NCI-H1694 treated with DMSO at 0.1 percent for 48 hours (cell line): Measurements from ENCODE around the gene COL5A1.
"Not testable (repeated sequence)": the region's sequence is repeated elsewhere in the genome, so short reads cannot be mapped to it uniquely, and the experiment has no call there.

Experiments used
- DNase-seq: peaks from one replicate; lab custom pipeline; 2025; lab: John Stamatoyannopoulos, UW

COL5A1 gene

DNA sequence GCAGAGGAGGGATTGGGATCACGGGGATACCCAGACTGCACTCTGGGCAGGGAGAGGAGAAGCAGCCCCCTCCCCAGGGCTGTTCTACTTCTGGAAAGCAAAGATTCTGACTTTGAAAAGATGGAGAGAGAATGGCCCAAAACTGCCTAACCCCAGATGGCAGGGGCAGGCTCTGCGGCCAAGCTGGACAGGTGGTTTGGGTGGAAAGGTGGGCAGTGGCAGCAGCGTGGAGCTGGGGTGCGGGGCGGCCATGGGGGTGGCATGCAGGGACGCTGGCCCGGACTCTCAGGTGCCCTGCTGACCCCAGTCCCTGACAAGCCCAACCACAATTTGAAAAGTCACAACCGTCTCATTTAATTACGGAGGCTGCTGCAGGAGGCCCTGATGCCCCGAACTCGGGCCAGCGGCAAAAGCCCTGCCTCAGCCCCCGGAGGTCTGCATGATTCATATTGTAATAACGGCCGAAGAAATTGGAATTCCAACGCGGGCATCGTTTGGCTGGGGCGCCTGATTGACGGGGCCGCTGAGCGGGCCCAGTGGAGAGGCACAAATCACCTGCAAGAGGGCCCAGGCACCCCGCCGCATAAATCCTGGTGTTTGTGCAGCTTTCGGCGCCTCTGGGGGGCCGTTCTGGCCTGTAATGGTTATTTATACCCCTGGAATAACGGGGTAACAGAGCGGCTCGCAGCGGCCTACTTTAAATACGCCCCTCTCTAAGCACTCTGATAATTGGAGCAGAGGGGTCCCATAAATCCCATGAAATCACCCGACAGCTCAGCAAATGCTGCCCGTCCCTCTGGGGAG, 197.2 kb downstream of the COL5A1 start:
- DNase-seq = no peak

DNA sequence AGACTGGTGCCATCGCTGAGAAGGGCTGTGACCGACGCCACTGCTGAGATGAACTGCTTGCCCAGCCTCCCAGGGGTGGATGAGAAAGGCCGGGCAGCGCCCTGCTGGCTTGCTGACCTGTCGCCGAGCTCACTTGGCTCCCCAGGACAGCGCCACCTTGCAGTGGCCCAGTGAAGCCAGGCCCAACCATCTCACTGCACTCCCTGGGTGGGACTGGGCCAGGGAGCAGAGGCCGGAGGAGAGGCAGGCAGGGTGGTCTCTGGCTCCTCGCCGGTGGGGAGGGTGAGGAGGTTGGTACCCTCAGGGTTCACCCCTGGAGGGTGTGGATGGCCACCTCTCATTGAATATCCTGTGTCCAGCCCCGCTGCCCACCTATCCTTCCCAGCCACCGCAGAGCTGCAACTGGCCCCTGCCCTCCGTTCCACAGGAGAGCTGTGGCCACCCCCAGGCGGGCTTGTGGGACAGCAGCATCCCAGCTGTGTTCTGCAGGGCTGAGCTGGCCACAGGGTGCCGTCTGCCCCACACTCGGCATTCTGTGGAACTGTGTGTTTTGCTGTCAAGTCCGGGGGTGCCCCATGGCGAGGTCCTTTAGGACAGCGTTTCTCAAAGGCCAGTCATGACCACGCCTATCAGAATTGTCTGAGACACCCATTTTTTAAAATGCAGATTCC, 198.0 kb downstream of the COL5A1 start:
- no peak for DNase-seq

GRCh38 chr9:134840511-134840910, 198.9 kb downstream of the COL5A1 start:
- no peak for DNase-seq

DNA sequence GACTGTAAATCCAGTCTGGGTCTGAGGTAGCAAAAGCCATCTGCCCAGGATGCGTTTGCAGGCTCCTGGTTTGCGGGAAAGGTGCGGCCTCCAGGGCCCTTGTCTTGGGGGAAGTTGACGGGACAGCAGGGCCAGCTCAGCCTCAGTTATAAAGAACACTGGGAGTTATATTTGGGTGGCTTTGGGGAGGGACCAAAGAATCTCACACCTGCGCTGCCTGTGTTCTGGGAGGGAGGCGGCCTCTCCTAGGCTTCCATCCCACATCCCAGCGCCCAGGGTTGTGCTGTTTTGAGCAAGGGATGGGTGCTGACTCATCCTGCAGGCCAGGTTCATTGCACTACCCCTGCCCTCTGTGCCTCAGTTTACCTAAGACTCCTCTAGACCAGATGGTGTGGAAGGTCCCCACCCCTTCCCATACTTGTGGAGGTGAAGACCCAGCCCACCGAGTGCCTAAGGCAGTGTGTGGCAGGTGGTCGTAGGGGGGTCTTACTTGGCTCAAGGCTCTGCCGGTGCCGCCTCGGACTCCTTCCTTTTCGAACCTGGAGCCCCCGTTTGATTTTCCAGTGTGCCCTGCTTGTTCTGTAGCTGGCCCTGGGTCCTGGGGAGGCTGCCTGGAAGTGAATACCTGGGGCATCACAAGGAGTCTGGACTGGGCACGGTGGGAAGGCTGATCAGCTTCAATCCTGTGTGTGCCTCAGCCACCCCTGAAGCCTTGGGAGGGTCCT, 199.7 kb downstream of the COL5A1 start:
- DNase-seq = no peak

DNA sequence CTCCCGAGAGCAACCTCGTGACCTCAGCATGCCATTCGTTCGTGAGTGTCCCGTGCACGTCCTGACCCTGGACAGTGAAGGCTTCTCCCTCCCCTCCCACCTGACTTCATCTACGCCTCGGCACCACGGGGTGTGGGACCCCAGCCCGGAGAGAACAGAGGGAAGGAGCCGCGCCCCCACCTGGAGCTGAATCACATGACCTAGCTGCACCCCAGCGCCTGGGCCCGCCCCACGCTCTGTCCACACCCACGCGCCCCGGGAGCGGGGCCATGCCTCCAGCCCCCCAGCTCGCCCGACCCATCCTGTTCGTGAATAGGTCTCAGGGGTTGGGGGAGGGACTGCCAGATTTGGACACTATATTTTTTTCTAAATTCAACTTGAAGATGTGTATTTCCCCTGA, 200.7 kb downstream of the COL5A1 start:
- no peak for DNase-seq

- DNase-seq = no peak
These were observed 202.1 kb downstream of the COL5A1 start for GRCh38 chr9:134843740-134844139.

- no peak for DNase-seq
These were observed 203.2 kb downstream of the COL5A1 start for GRCh38 chr9:134844821-134845220.

DNA sequence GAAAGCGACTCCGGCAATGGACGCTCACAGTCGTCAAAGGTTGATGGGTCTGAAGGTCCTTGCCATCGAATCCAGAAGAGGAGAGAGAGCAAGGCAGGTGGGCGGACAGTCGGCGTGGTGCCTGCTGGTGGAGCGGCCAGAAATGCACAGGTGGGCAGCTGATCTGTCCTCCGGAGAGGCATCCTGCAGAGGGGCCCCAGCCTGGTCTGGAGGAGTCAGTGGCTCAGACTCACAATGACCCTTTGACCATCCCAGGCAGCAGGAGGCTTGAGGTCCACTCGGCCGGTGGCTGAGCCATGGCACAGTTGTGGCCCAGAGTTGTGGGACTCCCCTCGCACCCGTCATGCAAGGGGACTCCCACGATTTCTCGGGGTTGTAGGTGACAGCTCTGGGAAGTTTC, 204.6 kb downstream of the COL5A1 start:
- no peak for DNase-seq

GRCh38 chr9:134846699-134847098, 205.1 kb downstream of the COL5A1 start:
- DNase-seq = no peak

DNA sequence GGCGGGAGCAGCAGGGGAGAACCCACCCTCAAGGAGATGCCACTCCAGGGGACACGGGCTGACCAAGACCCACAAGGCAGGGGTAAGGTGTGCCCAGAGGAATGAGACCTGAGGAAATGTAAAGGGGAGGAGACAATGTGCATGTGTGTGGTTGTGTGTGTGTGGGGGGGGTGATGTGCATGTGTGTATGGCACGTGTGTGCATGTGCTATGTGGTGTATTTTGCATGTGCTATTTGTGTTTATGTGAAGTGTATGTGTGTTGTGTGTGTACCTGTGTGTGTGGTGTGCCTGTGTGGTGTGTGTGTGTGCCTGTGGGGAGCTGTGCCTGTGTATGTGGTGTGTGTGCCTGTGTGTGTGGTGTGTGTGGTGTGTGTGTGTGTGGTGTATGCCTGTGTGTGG, 205.5 kb downstream of the COL5A1 start:
- DNase-seq = no peak

- no peak for DNase-seq
These were observed 206.3 kb downstream of the COL5A1 start for GRCh38 chr9:134847752-134848432.

- DNase-seq = no peak
These were observed 206.9 kb downstream of the COL5A1 start for GRCh38 chr9:134848504-134848903.

DNA sequence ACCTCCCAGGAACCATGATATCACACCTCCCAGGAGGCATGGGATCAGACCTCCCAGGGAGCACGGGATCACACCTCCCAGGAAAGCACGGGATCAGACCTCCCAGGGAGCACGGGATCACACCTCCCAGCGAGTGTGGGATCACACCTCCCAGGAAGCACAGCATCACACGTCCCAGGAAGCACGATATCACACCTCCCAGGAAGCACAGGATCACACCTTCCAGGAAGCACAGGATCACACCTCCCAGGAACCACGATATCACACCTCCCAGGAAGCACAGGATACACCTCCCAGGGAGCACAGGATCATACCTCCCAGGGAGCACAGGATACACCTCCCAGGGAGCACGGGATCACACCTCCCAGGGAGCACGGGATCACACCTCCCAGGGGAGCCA, 209.0 kb downstream of the COL5A1 start:
- DNase-seq = no peak

GRCh38 chr9:134851020-134851419, 209.4 kb downstream of the COL5A1 start:
- no peak for DNase-seq

GRCh38 chr9:134852906-134853654, 211.5 kb downstream of the COL5A1 start:
- DNase-seq = no peak

GRCh38 chr9:134853893-134854292, 212.3 kb downstream of the COL5A1 start:
- DNase-seq = no peak

GRCh38 chr9:134854541-134854981, 213.0 kb downstream of the COL5A1 start:
- no peak for DNase-seq

DNA sequence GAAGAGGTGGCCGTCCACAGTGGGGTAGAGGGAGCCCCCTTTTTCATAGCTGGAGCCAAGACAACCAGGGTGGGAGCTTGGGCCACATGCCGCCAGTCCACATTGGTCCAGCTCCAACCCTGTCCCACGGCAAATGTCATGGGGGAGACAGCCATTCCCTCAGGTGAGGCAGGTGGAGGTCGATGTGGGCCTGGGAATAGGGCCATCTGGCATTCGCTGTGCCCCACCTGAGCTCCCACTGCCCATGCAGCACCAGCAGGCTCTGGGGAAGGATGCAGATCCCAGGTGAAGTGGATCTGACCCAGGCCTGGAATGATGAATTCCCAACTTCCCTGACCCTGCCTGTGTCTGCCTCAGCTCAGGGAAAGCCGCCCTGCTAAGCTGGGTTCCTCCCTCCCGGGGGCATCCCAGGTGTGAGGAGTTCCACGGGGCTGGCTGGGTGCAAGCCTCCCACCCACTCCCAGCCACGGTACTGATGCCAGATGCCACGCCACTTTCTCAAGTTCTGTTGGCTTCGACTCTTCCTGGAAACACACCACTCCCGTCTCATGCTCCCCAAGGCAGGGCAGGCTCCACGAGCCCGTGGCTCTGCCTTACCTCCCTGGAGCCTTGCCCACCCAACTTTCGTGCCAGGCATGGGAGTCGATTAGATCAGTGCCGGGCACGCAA, 213.8 kb downstream of the COL5A1 start:
- DNase-seq = no peak

DNA sequence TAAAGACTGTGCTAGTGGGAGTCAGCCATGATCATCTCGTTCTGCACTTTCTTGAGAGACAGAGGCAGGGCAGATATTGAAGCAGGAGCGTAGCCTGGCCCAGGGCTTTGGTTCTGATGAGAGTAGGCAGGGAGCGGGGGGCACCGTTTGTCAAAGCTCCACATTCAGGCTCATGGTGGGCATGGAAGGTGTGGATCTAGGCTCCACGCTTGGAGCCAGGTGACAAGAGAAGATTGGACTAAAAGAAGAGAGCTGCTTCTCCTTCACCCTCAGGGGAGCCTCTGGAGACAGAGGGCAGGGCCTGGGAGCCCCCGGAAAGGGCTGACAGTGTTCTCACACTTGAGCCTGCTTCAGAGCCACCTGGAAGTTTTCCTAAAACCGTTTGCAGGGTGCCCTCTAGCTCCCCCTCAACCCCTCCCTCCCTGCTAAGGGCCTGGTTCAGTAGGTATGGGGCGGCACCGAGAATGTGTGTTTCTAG, 214.3 kb downstream of the COL5A1 start:
- DNase-seq = no peak

GRCh38 chr9:134857451-134857850, 215.8 kb downstream of the COL5A1 start:
- not testable (repeated sequence) for DNase-seq
